ENCODE results near the gene CHST11.
A peak's percentile ranks its signal among the peaks of the same experiment; 100 is the strongest.

Gene CHST11

DNA sequence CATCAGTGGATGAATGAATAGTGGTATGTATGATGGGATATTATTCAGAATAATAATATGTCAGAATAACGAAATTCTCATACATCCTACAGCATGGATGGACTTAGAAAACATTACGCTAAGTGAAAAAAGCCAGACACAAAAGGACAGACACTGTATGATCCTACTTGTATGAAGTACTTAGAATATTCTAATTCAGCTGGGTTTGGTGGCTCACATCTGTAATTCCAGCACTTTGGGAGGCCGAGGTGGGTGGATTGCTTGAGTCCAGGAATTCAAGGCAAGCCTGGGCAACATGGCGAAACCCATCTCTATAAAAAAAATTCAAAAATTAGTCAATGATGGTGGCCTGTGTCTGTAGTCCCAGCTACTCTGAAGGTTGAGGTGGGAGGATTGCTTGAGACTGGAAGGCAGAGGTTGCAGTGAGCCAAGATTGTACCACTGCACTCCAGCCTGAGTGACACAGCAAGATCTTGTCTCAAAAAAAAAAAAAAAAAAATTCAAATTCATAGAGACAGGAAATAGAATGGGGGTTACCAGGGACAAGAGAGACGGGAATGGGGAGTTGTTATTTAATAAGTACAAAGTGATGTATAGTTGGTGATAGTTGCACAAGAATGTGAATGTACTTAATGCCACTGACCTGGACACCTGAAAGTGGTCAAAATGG lies 132.3 kb downstream of the CHST11 start:
- H3K27me3 ChIP-seq = no peaks in the 10 kb centered on the region
- no peak for TF ChIP-seq Cebpa-rat (IDR thresholded peaks at IDR 0.05)
- H3K4me1 ChIP-seq = peaks cover 34% of the 10 kb centered on the region
- no peak overlapping the region for H3K9ac ChIP-seq
- H3K4me3 ChIP-seq = no peak overlapping the region
- H3K4me2 ChIP-seq = no peak overlapping the region
- H3K9me3 ChIP-seq = no peaks in the 10 kb centered on the region
- H3K27ac ChIP-seq = no peak overlapping the region
- H4K20me1 ChIP-seq = peaks cover 99% of the 10 kb centered on the region
- H3K36me3 ChIP-seq = peaks cover 33% of the 10 kb centered on the region

DNA sequence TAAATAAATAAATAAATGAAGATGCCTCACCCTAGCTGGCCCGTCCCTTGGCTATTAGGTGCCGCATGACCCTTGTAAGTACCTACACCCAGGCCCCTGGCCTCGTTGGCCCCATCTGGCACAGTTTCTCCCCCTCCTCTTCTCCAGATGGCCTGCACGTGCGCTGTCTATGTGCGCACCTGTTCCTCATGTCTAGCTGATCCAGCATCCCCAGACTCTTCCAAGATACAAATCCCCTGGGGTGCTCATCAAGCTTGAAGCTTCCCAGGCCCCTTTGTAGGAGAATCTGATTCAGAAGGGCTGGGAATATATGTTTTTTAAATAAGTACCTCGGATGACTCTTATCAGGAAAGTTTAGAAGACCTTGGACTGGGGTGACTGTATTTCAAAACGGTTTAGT lies 133.3 kb downstream of the CHST11 start:
- Histone ChIP-seq H3K4me1 (peaks cover 40% of the 10 kb centered on the region), H4K20me1 (peaks cover 99% of the 10 kb centered on the region)

DNA sequence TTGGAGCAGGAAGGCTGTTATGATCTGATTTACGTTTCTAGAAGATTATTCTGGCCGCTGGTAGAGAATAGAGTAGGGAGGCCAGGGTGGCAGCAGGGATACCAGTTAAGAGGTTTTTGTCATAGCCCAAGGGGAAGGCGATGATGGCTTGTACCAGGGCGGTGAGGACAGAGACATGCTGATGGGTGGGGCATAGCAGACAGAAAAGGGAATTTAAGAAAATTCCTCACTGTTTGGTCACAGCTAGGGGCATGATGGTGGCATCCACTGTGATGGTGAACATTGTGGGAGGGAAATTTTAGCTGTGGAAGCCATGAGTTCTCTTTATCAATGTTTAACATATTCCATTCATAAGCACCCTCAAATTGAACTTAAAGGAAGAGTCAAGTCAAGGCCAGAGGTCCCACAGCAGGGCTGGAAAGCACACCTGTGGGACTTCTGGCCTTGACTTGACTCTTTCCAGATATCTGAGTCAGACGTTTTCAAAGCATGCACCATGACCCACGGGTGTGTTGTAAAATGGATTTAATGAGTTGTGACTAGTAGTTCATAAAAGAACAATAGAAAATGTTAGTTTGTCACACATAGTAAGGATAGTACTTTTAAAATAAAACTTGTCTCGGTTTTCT lies 134.6 kb downstream of the CHST11 start:
- Histone ChIP-seq H4K20me1 (peaks cover 99% of the 10 kb centered on the region), H3K36me3 (peaks cover 22% of the 10 kb centered on the region), H3K27me3 (no peaks in the 10 kb centered on the region), H3K9me3 (no peaks in the 10 kb centered on the region), H3K4me2 (no peak overlapping the region), H3K9ac (no peak overlapping the region), H3K4me1 (peaks cover 42% of the 10 kb centered on the region), H3K27ac (no peak overlapping the region), H3K4me3 (no peak overlapping the region)
- no peak for TF ChIP-seq Cebpa-rat (IDR thresholded peaks at IDR 0.05)

More for the DNA sequence above, 133.3 kb downstream of the CHST11 start:
- Histone ChIP-seq H3K9me3 (no peaks in the 10 kb centered on the region), H3K27me3 (no peaks in the 10 kb centered on the region), H3K4me3 (no peak overlapping the region), H3K9ac (no peak overlapping the region), H3K36me3 (peaks cover 29% of the 10 kb centered on the region), H3K4me2 (no peak overlapping the region), H3K27ac (no peak overlapping the region)
- no peak for TF ChIP-seq Cebpa-rat (IDR thresholded peaks at IDR 0.05)

DNA sequence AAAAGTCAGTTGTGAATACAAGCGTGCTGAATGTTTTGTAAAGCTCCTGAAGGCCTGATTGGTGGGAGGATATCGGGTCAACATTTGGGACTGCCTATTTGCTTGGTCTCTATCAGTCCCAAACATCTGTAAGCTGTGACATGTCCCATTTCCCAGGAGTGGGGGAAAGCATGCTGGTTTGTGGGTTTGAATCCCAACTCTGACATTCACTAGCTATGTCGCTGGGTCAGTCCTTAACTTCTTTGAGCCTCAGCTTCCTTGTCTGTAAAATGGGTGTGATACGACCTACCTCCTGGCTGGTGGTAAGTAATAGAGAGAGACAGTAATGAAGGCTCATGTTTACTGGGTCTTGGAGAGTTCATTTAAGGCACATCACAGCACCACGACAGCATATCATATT lies 136.7 kb downstream of the CHST11 start:
- peaks cover 99% of the 10 kb centered on the region for H4K20me1 ChIP-seq
- no peak overlapping the region for H3K9ac ChIP-seq
- no peak for TF ChIP-seq Cebpa-rat (IDR thresholded peaks at IDR 0.05)
- H3K27me3 ChIP-seq = no peaks in the 10 kb centered on the region
- H3K4me2 ChIP-seq = no peak overlapping the region
- peaks cover 14% of the 10 kb centered on the region for H3K36me3 ChIP-seq
- H3K4me3 ChIP-seq = no peak overlapping the region
- H3K9me3 ChIP-seq = no peaks in the 10 kb centered on the region
- H3K4me1 ChIP-seq = peaks cover 54% of the 10 kb centered on the region
- H3K27ac ChIP-seq = no peak overlapping the region

DNA sequence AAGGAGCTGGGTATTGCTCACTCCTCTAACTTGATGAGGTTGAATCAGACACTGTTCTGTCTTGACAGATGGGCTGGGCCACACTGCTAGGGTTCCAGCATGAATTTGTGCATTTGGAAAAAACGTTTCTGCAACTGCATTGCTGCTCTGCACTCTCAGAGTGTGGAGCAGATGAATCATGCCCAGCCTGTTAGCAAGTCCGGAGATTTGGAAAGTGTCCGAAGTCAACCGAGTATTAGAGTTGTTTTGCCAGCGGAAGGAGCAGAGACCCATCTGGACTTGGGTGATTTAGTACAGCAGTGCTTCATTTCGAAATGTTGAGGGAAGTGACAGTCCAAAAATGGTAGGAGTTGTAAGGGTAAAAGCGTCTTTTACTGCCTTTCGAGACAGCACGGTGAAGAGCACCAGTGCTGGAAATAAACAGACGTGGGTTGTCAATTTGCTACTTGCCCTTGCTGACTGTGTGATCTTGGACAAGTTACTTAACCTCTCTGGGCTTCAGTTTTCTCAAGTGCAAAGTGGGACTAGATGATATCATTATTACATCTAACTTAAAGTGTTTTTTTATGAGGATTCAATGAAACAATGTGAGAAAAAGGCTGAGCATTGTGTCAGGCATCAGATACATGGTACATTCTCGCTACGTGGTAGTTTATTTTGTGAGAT lies 139.5 kb downstream of the CHST11 start:
- H3K9ac ChIP-seq = no peak overlapping the region
- H3K4me2 ChIP-seq = peak overlapping the region; percentile 88
- no peaks in the 10 kb centered on the region for H3K27me3 ChIP-seq
- peak overlapping the region; percentile 41; the same call in 1 of the 2 replicates for H3K4me3 ChIP-seq
- TF ChIP-seq Cebpa-rat (IDR thresholded peaks at IDR 0.05) = no peak
- peaks cover 99% of the 10 kb centered on the region for H4K20me1 ChIP-seq
- no peak overlapping the region for H3K27ac ChIP-seq
- H3K36me3 ChIP-seq = no peaks in the 10 kb centered on the region
- H3K9me3 ChIP-seq = no peaks in the 10 kb centered on the region
- peaks cover 79% of the 10 kb centered on the region for H3K4me1 ChIP-seq

DNA sequence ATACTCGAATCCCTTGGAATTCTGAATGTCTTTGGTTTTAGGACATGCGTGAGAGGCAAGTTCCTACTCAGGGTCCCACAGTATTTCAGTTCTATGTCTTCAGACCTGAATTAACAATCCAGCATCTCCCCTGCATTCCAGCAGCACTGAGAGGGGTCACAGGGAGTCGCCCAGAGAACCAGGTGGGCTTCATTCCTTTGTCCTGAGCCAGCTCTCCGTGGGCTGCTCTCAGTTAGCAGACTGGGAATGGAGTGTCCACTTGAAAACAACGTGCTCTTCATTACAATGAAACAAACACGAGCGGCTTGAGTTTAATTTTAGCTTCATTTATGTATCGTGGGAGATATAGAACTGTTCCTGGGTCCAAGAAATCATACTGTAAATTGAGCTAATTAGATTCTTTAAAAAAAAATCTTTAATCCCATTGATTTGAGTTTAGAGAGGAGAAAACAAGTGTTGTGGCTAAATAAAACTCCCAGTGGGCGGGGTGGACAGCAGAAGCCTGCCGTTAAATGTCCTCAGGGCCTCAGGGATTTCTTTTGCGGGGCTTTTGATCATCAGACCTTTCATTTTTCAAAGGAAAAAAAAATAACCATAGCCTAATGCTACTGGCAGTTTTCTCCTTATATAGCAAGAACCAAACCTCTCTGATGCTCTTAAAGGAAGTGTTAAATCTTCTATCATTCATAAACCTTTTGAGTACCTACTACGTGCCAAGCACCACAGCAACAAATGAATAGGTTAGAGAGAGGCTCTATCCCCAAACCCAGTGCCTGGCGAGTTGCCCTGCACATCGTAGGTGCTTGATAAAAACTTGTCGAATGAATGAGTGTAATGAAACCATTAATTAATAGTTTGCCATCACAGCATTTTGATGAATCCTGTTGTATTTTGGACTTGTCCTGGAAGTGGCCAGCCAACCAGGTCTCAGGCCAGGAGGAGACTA lies 140.4 kb downstream of the CHST11 start:
- peak overlapping the region; percentile 88 for H3K4me2 ChIP-seq
- H3K4me3 ChIP-seq = peak overlapping the region; percentile 41
- TF ChIP-seq Cebpa-rat (IDR thresholded peaks at IDR 0.05) = no peak
- peaks cover 88% of the 10 kb centered on the region for H3K4me1 ChIP-seq
- peak overlapping the region; percentile 1; the same call in 1 of the 2 replicates for H3K27ac ChIP-seq
- H3K9me3 ChIP-seq = no peaks in the 10 kb centered on the region
- peaks cover 6% of the 10 kb centered on the region for H3K36me3 ChIP-seq
- H3K27me3 ChIP-seq = no peaks in the 10 kb centered on the region
- peaks cover 100% of the 10 kb centered on the region for H4K20me1 ChIP-seq
- H3K9ac ChIP-seq = peak overlapping the region; percentile 21

DNA sequence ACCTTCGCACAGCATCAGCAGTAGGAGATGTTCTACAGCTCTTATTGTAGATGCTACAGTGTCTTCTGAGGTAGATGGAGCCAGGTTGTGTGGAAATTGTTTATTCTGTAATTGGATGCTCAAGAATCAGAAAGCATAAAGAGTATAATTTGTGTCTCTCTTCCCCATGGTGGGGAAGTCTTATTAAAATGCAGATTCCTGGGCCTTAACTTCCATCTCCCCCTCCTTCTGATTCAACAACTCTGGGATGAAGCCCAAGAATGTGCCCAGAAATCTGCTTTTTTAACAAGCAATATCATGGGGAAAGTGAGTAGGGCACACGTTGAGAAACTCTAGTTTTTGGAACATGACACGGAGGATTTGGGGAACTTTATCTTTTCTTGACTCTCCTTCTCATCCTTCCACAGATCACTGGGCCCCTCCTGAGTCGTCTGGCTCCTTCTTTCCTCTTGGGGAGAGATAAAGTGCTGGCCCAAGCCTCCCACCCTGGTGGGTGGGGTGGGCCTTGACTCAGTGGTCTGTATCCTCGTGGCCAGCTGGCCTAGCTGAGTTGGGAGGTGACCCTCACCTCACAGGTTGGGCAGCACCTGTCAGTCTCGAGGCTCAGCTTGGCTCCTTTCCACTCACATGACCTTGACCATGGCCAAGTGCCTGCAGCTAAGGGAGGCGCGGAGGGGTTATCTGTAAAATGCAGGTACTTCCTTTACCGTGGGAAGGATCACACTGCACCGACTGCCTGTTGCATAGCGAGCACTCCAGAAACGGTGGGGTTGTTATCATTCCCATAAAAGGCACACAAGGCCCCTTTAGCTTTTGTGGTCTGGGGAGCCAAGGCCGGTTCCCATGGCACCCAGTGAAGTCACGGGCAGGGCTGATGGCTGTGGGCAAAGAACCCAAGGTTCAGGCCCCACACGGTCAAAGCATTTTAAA lies 141.9 kb downstream of the CHST11 start:
- Histone ChIP-seq H3K4me3 (no peak overlapping the region), H3K4me2 (peak overlapping the region; percentile 88), H4K20me1 (peaks cover 98% of the 10 kb centered on the region), H3K27ac (peak overlapping the region; percentile 1; the same call in 1 of the 2 replicates), H3K36me3 (peaks cover 18% of the 10 kb centered on the region), H3K9me3 (no peaks in the 10 kb centered on the region), H3K4me1 (peaks cover 100% of the 10 kb centered on the region), H3K9ac (no peak overlapping the region), H3K27me3 (no peaks in the 10 kb centered on the region)
- no peak for TF ChIP-seq Cebpa-rat (IDR thresholded peaks at IDR 0.05)

DNA sequence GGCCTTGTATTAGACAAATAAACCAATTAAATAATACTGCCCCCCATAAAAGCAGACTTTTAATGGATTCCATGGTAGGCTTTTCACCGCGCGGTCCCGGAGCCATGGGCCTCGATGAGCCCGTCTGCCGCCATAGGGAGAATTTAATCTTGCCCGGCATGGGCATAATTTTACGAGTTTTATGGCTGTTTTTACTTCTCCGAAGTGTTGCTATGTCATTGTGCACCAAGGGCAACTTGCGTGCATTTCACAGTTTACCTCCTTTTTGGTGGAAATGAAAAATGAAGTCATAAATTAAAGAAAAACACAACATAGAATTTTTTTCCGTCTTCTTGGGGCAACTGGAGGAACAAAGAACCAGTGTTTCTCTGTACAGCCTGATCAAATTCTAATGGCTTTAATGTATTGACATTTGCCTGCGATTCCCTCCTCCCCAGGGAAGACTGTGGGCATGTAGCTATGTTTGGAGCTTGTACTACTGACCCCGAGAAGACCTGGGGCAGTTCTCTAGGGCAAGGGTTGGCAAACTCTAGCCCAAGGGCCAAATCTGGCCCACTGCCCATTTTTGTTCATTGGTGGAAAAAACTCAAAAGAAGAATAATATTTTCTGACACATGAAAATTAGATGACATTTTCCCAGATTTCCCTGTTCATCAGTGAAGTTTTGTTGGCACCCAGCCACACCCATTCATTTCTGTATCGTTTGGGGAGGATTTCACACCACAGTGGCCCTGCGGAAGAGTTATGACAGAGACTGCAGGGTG lies 142.7 kb downstream of the CHST11 start:
- Histone ChIP-seq H3K27me3 (no peaks in the 10 kb centered on the region), H3K27ac (0 out of 2 replicates have a peak overlapping the region, but pooled peaks have one; percentile 1), H4K20me1 (peaks cover 98% of the 10 kb centered on the region), H3K4me1 (peaks cover 100% of the 10 kb centered on the region), H3K4me3 (no peak overlapping the region), H3K4me2 (peak overlapping the region; percentile 88), H3K9ac (no peak overlapping the region), H3K36me3 (peaks cover 18% of the 10 kb centered on the region), H3K9me3 (no peaks in the 10 kb centered on the region)
- no peak for TF ChIP-seq Cebpa-rat (IDR thresholded peaks at IDR 0.05)
